GM12892 (cell line): ENCODE results near the gene UGT3A1.

ENCODE experiments used
- POLR2A ChIP-seq: IDR thresholded peaks from 2 replicates; pipeline ENCODE4 v1.6.1; 2011; ENCODE audit warnings: low read depth, low read length, control low read depth
- POLR2AphosphoS5 ChIP-seq: IDR thresholded peaks from 2 replicates; pipeline ENCODE4 v1.6.1; 2011; ENCODE audit warnings: low read depth, low read length, control low read depth
- TAF1 ChIP-seq: IDR thresholded peaks from 2 replicates; pipeline ENCODE4 v1.6.1; 2011; ENCODE audit warnings: low read depth, mild to moderate bottlenecking, control low read depth, low read length, borderline replicate concordance

- TF ChIP-seq POLR2AphosphoS5: no peak
- no peak for TF ChIP-seq POLR2A
- TF ChIP-seq TAF1: no peak
Observed at GRCh38 chr5:35988529-35988928, 2.7 kb downstream of the UGT3A1 start.
